GM12891 (cell line): ENCODE data around the gene DLGAP5.

Source experiments
- POLR2A ChIP-seq: IDR thresholded peaks from 2 replicates; pipeline ENCODE4 v1.6.1; 2011; ENCODE audit warnings: low read depth, low read length, control low read depth
- POLR2AphosphoS5 ChIP-seq: IDR thresholded peaks from 2 replicates; pipeline ENCODE4 v1.6.1; 2011; ENCODE audit warnings: low read depth, low read length, control low read depth

GRCh38 chr14:55198749-55199148 is 7.4 kb upstream of the DLGAP5 start:
- no peak for TF ChIP-seq POLR2A
- no peak for TF ChIP-seq POLR2AphosphoS5
